Inflammatory macrophage treated with lipopolysaccharide for 4 hours (primary cell): ENCODE data around the gene METRN.

Experiments
- DNase-seq: peaks from one replicate; pipeline ENCODE4 v3.0.0-alpha.2; 2020

METRN gene

DNA sequence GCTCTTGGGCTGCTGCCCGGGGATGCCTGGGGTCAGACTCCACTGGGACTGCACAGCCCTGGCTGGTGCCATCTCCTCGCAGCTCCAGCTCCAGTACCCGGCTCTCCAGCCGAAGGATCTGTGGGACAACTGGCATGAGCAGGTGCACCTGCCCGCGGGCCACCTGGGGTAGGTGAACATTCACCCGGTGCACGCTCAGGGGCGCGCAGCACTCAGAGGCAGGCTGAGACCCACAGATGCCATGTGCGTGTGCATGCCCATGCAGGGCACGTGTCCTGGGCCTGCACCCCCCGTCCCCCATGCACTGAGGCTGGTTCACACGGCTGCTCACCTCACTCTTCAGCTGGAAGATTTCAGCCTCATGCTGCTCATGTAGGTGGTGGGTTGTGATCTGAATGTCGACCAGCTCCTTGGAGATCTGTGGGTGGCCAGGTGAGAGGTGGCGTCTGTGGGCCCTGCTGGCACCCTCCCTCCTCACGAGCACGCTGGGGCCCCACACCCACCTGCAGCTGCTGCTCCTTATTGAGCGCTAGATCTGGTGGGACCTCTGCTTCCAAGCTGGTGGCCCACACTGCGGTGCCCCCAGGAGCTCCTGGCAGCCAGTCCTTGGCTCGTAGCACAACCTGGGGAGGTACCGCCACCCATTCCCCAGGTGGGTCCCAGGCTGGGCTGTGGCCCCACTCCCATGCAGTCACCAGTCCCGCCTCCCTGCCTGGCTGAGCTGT is 10.7 kb downstream of the METRN start:
- no peak for DNase-seq

DNA sequence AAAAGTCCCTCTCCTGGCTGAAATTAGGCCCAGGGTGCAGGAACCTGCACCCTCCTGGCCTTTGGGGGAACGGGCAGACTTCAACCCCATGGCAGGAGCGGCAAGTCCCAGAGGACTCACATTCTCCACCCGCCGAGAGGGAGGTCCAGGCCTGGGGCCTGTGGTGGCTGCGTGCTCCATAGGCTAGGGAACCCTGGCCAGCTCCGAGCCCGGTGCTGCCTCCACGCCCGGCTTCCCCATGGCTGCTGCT is 11.2 kb downstream of the METRN start:
- no peak for DNase-seq

DNA sequence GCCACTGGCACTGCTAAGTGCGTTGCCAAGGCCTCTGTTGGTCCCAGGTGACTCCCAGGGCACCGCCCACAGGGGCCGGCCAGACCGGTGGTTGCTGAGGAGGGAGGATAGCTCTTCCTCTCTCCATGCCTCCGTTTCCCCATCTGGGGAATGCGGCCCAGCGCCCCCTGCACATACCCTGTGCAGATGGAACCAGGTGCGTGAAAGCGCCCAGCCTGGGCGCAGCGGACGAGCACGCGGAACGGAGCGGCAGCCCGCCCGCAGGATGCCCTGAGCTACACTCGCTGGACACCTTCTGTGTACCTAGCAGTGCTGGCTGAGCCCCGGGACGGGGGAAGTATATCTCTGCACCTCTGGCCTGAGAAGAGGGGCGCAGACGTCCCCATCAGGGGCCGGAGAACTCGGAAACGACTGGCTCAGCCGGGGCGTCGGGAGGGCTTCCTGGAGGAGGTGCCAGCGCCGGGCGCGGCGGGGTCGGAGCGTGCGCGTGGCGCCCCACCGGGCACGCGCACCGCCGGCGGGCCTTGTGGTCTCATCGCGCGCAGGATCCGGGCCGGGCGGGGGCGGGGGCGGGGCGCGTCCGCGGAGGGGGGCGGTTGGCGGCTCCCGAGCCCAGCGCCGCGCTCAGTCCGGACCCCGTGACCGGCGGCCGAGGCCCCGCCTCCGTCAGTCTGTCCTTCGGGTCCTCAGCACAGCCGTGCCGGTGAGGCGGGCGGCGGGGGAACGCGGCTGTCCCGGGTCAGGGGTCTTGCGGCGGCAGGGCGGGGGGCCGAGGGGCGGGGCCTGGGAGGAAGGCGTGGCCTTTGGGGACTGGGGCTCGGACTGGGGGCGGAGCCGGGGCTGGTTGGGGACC is 11.7 kb downstream of the METRN start, which contains the start of the genes CCDC78 and HAGHL:
TSS of gene CCDC78 (minus strand) at position 6 of the 853 bp plus-strand sequence. CDS start 76 bp downstream, outside the sequence.
TSS of gene HAGHL (plus strand) at position 669 of the 853 bp plus-strand sequence. CDS start 404 bp downstream, outside the sequence.
- peak; percentile 19 for DNase-seq

DNA sequence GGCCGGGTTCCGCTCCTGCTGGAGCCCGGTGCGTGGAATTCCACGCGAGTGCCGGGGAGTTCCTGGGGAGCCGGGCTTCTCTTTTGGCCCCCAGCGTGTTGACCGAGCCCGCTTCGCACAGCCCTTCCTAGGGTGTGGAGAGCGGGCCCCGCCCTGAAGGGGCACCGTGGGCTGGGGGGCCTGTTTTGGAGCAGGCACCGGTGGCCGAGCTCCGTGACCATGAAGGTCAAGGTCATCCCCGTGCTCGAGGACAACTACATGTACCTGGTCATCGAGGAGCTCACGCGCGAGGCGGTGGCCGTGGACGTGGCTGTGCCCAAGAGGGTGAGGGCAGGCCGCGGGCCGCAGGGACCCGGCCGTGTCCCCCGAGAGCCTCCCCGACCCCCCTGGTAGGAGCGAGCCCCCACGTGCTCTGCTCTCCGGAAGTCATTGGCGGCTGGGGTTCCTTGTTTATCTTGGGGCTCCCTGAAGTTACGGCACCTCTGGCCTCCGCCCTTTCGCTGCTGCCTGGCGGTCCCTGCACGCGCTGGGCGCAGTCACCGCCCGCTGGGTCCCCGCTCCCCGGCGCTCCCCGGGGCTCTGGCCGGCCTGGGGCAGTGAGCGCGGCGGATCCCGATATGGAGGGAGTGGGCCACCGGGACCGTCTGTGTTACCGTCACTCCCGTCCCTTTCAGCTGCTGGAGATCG is 12.5 kb downstream of the METRN start:
- no peak for DNase-seq

DNA sequence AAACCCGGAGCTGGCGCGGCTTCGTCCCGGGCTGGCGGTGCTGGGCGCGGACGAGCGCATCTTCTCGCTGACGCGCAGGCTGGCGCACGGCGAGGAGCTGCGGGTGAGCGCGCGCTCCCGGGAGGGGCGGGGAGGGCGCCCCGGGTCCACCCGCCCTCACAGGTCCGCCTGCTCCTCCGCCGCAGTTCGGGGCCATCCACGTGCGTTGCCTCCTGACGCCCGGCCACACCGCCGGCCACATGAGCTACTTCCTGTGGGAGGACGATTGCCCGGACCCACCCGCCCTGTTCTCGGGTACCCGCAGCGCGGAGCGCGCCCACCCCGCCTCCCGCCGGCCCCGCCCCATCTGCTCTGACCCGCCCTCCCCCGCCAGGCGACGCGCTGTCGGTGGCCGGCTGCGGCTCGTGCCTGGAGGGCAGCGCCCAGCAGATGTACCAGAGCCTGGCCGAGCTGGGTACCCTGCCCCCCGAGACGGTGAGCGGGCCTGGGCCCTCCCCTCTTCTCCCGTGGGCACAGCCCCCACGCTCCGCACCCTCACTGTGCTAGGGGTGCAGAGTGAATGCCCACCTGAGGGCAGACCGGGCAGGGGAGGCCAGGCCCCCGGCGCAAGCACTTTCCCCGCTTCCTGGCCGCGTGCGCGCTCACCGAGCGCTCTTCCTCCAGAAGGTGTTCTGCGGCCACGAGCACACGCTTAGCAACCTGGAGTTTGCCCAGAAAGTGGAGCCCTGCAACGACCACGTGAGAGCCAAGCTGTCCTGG is 13.4 kb downstream of the METRN start:
- peak; percentile 50 for DNase-seq

DNA sequence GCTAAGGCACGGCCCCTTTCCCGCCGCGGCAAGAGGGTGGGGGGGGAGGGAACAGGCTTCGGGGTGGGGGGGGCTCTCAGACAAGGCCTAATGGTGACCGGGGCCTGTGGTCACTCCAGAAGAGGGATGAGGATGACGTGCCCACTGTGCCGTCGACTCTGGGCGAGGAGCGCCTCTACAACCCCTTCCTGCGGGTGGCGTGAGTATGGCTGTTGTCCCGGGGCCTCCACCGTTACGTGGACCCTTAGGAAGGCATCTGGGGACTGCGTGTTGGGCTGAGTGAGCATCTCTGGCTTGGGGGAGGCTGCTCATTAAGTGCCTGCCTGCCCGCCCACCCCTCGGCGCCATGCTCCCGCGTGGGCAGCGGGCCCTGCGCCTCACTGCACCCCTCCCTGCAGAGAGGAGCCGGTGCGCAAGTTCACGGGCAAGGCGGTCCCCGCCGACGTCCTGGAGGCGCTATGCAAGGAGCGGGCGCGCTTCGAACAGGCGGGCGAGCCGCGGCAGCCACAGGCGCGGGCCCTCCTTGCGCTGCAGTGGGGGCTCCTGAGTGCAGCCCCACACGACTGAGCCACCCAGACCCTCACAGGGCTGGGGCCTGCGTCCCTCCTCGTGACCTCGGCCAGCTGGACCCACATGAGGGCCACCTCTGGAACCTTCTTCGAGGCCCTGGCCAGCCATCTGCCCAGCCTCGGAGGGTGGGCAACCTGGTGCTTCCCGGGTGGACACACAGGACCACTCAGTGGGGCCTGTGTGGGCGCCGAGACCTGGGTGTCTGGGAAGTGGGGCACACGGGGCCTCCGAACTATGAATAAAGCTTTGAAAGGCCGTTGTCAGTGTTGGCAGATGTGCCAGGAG is 14.2 kb downstream of the METRN start:
- no peak for DNase-seq

DNA sequence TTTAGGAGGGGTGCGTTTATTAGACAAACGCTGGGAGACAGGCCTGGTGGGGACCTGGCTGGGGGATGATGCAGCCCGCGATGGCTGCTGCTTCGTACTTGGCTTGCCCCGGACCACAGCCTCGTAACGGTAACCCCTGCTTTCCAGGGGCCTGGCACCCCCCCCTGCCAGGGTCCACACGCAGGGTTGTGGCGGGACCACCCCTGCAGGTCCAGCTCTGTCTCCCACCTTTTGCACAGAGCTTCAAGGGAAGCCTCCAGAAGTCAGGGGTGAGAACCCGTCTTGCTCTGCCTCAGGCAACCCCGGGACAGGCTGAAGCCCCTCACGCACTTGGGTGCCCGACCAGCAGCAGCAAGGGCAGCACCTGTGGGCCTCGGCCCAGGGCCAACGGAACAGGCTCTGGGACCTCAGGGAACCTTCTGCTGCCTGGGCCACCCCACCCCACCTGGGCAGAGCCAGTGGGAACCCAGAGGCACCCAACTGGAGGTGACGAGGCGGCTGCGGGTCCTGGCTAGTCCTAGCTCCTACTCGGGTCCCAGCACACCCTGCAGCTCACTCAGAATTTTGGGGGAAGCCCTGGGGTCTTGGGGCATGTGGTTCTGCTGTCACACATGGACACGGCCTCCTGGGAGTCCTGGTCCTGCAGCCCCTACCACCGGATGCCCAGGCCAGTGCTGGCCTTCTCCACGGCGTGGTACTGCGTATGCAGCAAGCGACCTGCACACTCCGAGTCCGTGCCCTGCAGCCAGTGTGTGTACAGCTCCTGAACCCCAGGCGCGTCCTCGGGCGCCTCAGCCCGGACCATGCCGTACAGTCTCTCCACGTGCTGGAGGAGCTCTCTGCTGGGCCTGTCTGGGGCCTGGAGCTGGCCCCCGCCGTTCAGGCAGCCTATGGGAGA is 15.1 kb downstream of the METRN start:
- no peak for DNase-seq

DNA sequence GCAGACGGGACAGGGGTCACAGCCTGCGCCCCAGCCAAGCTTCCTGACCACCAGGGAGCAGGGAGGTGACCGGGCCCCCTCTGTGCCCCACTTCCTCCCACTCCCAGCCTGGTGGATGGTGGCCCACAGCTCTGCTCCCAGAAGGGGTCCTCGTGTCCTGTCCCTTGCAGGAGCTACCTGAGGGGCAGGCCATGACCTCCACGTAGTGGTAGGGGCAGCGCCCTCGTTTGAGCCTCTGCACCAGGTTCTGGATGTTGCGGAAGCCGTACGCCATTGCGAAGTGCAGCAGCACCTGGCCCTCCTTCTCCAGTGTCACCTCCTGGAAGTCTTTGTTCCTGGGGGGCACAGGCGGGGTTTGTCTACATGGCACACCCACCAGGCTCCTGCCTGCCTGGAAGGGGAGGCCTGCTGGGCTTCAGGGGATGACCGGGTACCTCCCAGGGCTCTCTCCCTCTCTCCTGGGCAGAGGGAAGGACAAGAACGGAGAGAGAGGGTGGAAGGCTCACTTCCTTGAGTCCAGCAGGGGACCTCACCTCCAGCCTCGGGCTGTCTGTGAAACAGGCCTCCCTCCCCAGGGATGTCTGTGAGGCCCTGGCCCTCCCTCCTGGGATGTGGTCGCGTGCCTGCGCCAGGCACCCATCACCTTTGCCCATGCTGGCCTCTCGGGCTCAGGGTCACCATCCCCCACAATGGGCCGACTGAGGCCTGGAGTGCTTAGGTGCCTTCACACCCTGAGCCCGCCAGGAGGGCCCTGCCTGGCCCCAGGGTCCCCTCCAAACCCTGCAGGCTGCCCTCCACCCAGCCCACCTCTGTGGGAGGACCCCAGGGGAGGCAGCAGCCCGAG is 16.0 kb downstream of the METRN start:
- no peak for DNase-seq

DNA sequence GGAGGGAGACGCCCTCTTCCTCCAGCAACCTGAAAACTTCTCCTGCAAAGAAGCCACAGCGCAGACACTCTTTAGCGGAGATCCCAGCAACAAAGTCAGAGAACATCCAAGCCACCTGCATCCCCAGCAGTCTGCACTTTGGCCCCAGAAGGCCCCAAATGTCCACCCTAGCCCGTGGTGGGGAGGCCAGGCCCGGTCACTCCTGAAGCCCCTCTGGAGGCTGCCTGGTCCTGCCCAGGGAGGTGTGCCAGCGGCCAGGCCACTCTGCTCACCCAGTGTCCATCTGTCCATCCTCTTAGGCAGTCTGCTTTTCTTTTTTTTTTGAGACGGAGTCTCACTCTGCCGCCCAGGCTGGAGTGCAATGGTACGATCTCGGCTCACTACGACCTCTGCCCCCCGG is 17.4 kb downstream of the METRN start:
- no peak for DNase-seq

DNA sequence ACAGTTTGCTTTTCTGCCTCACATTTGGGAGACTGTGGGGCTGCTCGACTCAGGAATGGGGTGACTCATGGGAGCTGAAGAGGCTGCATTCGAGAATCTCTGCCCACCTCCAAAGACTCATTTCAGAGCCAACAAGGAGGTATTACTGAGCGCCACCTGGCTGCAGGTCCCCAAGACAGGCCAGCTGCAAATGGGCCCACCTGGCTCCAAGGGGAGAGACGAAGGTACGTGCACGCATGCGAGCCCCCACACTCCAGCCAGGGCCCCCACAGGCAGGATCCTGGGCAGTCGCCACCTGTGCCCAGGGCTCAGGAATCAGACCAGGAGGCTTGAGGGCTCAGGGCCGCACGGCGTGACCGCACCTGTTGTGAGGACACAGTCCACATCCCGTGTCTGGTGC is 18.0 kb downstream of the METRN start:
- no peak for DNase-seq

DNA sequence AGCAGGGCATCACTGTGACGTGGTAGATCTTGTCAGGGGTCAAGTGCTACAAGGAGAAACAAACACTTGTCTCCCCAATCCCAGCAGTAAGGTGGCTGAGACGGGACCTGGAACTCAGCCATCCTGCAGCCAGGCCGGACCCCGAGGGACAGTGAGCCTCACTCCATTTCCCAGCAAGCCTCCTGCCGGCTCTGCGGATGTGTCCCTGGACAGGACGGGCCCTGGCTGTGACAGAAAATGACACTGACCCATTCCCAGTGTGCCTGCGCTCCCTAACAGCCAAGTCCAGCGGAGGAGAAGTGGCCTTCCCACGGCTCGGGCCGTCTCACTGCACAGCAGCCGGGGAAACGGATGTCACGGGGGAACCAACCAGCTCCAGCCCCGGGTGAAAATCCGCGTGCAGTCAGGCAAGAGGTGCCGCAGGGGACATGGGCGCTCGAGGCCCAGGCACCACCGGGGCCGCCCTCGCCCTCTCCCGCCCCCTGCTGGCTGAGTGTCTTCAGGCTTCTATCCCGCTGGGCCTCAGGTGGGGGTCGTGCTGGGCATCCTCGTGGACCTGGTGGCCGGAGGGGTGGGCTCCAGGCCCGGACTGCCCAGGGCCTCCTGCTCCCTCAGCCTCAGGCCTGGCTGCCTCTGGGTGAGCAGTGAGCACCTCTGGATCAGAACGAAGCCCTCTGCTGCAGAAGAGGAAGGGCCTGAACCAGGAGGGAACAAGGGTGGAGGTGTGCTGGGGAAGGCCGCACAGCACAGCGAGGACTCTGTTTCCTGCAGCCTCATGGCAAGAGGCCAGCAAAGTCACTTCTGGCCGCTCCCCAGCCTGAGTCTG is 18.7 kb downstream of the METRN start:
- no peak for DNase-seq

DNA sequence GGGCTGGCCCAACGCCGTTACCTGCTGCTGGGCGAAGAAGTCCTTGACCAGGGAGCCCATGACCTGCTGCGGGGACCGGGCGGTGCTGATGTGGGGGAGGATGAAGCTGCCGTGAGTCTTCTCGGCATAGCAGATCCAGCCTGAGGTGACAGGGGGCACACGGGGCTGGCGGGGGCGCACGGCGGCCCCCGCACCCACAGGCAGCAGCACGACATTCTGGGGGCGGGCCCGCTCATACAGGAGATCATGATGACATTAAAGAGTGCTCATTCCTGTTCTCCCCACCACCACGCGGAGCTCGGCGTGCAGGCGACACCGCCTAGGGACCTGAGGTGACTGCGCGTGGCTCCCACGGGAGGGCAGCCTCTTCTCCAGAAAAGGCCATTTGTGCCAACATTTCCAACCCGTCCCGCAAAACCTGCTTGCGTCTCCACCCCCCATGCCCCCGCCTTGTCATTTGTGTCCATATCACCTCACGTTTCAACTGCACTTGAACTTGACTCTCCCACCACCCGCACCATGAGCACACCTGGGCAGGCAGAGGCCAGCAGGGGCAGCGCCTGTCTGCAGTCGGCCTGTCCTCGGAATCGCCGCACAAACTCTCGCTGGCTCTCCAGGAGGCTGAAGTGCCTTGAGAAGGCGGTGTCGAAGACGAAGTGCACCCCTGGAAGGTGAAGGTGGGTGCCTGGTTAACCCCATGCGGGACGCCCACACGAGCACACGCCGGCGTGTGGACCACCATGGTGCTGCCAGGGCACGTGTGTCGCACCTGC is 19.5 kb downstream of the METRN start:
- no peak for DNase-seq

DNA sequence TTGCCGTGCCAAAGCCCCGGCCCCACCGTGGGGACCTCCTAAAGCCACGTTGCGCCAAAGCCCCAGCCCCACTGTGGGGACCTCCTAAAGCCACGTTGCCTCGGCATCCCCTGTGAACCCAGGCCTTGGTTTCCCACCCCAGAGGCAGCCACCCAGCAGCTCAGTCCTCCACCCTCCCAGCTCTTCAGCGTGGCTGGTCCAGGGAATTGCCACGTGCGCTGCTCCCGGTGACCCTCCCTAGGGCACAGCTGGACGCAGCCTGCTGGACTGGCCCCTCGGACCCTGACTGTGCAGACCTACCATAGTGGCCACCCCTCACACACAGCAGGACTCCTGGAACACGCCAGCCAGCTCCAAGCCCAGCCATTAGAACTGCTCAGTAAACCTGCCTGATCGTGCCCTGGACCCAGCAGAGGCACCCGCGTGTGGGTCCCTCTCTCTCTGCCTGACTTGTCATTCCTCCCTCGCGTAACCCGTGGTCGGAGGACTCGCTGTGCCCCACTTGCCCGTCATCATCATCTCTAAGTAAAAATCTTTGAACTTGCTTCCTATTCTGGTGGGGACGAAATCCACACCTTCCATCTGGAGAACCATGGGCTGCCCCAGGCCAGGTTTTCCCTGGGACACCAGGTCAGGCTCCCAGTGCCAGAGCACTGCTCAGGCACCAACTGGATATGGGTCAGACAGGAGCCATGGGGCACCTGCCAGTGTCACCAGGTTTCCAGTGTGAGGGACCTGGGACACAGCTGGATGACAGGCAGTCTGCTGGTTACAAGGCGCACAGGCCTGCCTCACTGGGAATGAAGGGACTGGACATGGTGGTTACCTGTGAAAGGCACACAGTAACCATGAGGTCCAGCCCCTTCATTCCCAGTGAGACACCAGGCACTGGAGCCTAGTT is 20.3 kb downstream of the METRN start:
- DNase-seq: no peak

DNA sequence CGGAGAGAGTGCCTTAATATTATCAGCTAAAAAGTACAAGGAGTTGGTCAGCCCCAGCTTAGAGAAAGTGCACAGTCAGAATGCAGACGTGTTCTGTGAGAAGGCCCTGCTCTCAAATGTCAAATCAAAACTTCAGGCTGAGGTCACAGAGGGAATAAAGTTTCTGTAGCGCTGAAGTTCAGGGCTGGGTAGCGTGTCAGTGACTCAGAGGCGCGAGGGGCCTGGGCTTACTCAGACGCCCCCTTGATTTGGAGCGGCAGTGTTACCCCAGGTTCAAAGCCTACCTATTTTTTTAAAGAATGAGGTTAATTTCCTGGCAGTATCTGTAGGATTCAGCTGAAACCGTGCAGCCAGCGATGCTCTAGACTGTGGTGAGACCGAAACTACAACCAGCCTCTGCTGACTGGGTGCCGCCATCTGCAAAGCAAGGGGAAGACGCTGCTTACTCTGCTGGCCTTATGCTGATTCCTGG is 21.1 kb downstream of the METRN start:
- no peak for DNase-seq

DNA sequence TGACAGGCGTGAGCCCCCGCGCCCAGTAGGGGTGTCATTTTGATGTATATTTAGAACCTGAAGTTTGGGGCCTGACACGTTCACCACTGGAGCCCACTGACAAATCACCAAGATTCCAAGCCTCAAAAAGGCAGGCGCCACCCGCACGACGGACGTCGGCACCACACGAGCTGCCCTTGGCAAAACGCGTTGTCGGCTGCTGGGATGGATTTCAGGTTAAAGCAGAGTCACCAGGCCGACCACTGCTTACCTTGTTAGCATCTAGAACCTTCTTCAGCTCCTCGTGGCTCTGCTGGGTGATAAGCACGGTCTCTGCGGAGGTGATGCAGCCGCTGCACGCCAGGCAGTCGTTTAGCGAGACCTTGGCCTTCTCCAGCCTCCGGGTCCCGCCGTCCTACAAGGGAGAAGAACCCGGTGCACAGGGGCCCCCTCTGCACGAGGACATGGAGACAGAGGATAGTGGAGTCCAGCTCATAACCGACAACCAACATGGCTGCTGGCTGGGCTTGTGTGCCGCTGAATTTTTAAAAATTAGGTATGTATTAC is 22.1 kb downstream of the METRN start:
- no peak for DNase-seq
